Activated T-cell treated with anti-CD3 and anti-CD28 coated beads for 24 hours (primary cell): ENCODE results near the gene FAM163B.

Experiments used
- DNase-seq: peaks from one replicate; pipeline ENCODE4 v3.0.0-alpha.2; 2020; ENCODE audit warnings: low read depth

The FAM163B gene

GRCh38 chr9:133609311-133610098, at the start of gene FAM163B:
TSS of gene FAM163B (minus strand) at chr9:133609389. CDS start at chr9:133580223, 29,166 bp downstream.
- DNase-seq, result peak; percentile 30

- no peak for DNase-seq
Observed at GRCh38 chr9:133657120-133657661, 48.0 kb upstream of the FAM163B start.

- DNase-seq, result no peak
Observed at GRCh38 chr9:133656211-133657119, 47.3 kb upstream of the FAM163B start.

GRCh38 chr9:133655701-133656100, 46.5 kb upstream of the FAM163B start:
- DNase-seq, result no peak

GRCh38 chr9:133654736-133655657, 45.8 kb upstream of the FAM163B start:
- DNase-seq, result no peak

- no peak for DNase-seq
Observed at GRCh38 chr9:133653638-133654037, 44.4 kb upstream of the FAM163B start.

- no peak for DNase-seq
Observed at GRCh38 chr9:133650026-133650425, 40.8 kb upstream of the FAM163B start.

- no peak for DNase-seq
Observed at GRCh38 chr9:133649194-133649593, 40.0 kb upstream of the FAM163B start.

- DNase-seq, result no peak
Observed at GRCh38 chr9:133647765-133648469, 38.7 kb upstream of the FAM163B start.

GRCh38 chr9:133647148-133647547, 38.0 kb upstream of the FAM163B start:
- DNase-seq, result no peak

- DNase-seq, result no peak
Observed at GRCh38 chr9:133645021-133645765, 36.0 kb upstream of the FAM163B start.

GRCh38 chr9:133643978-133644760, 35.0 kb upstream of the FAM163B start:
- no peak for DNase-seq

- no peak for DNase-seq
Observed at GRCh38 chr9:133643362-133643755, 34.2 kb upstream of the FAM163B start.

- no peak for DNase-seq
Observed at GRCh38 chr9:133642708-133643361, 33.6 kb upstream of the FAM163B start.

- DNase-seq, result no peak
Observed at GRCh38 chr9:133641861-133642595, 32.8 kb upstream of the FAM163B start.

- DNase-seq, result no peak
Observed at GRCh38 chr9:133641396-133641655, 32.1 kb upstream of the FAM163B start.

- DNase-seq, result no peak
Observed at GRCh38 chr9:133640580-133641395, 31.6 kb upstream of the FAM163B start.

GRCh38 chr9:133640160-133640559, 31.0 kb upstream of the FAM163B start:
- DNase-seq, result no peak
